Measurements from ENCODE around the gene INPP5F.

INPP5F gene, protein sequence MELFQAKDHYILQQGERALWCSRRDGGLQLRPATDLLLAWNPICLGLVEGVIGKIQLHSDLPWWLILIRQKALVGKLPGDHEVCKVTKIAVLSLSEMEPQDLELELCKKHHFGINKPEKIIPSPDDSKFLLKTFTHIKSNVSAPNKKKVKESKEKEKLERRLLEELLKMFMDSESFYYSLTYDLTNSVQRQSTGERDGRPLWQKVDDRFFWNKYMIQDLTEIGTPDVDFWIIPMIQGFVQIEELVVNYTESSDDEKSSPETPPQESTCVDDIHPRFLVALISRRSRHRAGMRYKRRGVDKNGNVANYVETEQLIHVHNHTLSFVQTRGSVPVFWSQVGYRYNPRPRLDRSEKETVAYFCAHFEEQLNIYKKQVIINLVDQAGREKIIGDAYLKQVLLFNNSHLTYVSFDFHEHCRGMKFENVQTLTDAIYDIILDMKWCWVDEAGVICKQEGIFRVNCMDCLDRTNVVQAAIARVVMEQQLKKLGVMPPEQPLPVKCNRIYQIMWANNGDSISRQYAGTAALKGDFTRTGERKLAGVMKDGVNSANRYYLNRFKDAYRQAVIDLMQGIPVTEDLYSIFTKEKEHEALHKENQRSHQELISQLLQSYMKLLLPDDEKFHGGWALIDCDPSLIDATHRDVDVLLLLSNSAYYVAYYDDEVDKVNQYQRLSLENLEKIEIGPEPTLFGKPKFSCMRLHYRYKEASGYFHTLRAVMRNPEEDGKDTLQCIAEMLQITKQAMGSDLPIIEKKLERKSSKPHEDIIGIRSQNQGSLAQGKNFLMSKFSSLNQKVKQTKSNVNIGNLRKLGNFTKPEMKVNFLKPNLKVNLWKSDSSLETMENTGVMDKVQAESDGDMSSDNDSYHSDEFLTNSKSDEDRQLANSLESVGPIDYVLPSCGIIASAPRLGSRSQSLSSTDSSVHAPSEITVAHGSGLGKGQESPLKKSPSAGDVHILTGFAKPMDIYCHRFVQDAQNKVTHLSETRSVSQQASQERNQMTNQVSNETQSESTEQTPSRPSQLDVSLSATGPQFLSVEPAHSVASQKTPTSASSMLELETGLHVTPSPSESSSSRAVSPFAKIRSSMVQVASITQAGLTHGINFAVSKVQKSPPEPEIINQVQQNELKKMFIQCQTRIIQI

DNA sequence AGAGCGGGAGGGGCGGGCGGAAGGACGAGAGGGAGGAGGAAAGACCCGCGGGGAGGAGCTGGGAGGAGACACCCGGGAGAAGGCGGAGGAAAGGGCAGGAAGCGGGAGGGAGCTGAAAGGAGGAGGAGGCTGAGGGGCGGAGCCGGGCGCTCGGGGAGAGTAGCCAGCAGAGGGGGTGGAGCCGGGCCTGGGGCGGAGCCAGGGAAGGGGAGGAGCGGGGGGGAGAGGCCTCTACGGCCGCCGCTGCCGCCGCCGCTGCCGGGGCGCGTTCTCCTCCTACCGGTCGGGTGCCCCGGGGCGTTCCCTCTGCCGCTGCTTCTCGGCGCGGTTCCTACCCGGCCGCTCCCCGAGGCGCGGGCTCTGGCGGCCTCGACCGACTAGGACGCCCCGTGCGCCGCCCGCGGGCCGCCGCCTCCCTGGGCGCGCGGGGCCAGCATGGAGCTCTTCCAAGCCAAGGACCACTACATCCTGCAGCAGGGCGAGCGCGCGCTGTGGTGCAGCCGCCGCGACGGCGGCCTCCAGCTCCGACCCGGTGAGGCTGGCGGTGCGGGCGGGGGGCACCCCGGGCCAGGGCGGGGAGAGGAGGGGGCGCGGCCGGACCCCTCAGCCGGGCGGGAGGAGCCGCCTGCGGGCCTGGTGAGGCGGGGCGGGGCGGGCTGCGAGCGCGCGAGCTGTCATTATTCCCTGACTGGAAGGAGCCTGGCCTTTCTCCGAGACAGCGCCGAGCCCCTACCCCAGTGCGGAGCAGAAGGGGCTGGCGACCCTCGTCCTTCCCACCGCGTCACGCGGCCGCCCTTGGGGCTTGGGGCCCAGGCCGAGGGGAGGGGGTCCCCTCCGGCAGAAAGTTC, at the start of gene INPP5F:
Gene INPP5F (plus strand): TSS at position 223 of the 848 bp plus-strand sequence. CDS start 213 bp downstream, at position 436.
- DNase-seq = peak; percentile 96 to 98
- Mint-ChIP-seq H3K27ac (peak within 1 kb of the TSS; percentile 89 to 92), H3K4me3 (peak within 1 kb of the TSS; percentile 75 to 92), H3K4me1 (peaks cover 64% of the 10 kb centered on the region), H3K9me3 (peaks cover 4 to 8% of the 10 kb centered on the region in 2 donors), H3K27me3 (no peaks in the 10 kb centered on the region)
- peak; percentile 92 for ATAC-seq

GRCh38 chr10:119677126-119677525, 48.7 kb upstream of the INPP5F start:
- Mint-ChIP-seq H3K4me3 (no peak overlapping the region), H3K4me1 (peaks cover 22% of the 10 kb centered on the region), H3K27ac (no peak overlapping the region), H3K27me3 (no peaks in the 10 kb centered on the region), H3K9me3 (no peaks in the 10 kb centered on the region)
- no peak for DNase-seq
- no peak for ATAC-seq

GRCh38 chr10:119677904-119678755, 47.7 kb upstream of the INPP5F start:
- Mint-ChIP-seq H3K9me3 (no peaks in the 10 kb centered on the region), H3K4me3 (no peak overlapping the region), H3K27me3 (no peaks in the 10 kb centered on the region), H3K4me1 (peaks cover 28% of the 10 kb centered on the region), H3K27ac (no peak overlapping the region)
- no peak for ATAC-seq
- DNase-seq = no peak

DNA sequence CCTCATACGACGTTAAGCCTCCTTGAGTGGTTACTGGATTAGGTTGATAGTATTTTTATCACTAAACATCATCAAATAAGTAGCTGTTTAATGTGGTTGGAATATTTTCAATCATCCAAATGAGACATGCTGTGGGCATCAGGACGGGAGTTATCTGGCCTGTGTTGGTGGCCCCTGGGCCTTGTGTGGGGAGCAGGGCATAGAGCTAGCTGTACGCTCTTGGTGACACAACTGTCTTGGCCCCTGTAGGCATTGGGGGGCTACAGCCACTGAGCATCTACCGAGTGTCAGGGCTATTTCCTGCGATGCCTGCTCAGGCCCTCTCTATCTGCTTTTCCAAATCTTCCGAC, 46.4 kb upstream of the INPP5F start:
- peaks cover 28% of the 10 kb centered on the region for H3K4me1 Mint-ChIP-seq
- H3K9me3 Mint-ChIP-seq = no peaks in the 10 kb centered on the region
- DNase-seq (no peak), ATAC-seq (no peak)
- no peak overlapping the region for H3K4me3 Mint-ChIP-seq
- H3K27me3 Mint-ChIP-seq = no peaks in the 10 kb centered on the region
- no peak overlapping the region for H3K27ac Mint-ChIP-seq

GRCh38 chr10:119680050-119680449, 45.8 kb upstream of the INPP5F start:
- no peaks in the 10 kb centered on the region for H3K27me3 Mint-ChIP-seq
- H3K27ac Mint-ChIP-seq = no peak overlapping the region
- H3K4me1 Mint-ChIP-seq = peaks cover 28% of the 10 kb centered on the region
- no peaks in the 10 kb centered on the region for H3K9me3 Mint-ChIP-seq
- ATAC-seq (no peak), DNase-seq (no peak)
- no peak overlapping the region for H3K4me3 Mint-ChIP-seq

DNA sequence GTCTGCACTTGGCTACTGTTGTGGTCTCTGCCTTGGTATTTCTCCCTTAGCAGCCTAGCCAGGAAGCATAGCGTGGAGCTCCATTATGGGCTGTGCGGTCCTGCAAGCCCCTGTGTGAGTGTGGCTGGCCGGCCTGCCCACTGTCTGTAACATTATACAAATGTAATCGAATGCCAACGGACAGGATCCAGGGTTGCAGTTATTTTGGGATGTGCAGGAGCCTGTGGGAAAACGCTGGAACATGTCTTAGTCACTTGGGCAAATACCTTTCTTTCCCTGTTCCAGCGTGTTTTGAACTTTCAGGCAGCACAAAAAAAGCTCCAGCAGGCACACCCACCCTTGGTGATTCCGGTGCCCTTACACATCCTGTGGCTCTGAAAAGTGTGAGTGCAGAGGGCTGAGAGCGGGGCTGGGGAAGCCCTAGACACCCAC, 45.2 kb upstream of the INPP5F start:
- Mint-ChIP-seq H3K27ac (peak overlapping the region in 1 of 2 donors; percentile 74), H3K4me3 (no peak overlapping the region), H3K9me3 (no peaks in the 10 kb centered on the region), H3K4me1 (peaks cover 28% of the 10 kb centered on the region), H3K27me3 (no peaks in the 10 kb centered on the region)
- no peak for ATAC-seq
- no peak for DNase-seq

DNA sequence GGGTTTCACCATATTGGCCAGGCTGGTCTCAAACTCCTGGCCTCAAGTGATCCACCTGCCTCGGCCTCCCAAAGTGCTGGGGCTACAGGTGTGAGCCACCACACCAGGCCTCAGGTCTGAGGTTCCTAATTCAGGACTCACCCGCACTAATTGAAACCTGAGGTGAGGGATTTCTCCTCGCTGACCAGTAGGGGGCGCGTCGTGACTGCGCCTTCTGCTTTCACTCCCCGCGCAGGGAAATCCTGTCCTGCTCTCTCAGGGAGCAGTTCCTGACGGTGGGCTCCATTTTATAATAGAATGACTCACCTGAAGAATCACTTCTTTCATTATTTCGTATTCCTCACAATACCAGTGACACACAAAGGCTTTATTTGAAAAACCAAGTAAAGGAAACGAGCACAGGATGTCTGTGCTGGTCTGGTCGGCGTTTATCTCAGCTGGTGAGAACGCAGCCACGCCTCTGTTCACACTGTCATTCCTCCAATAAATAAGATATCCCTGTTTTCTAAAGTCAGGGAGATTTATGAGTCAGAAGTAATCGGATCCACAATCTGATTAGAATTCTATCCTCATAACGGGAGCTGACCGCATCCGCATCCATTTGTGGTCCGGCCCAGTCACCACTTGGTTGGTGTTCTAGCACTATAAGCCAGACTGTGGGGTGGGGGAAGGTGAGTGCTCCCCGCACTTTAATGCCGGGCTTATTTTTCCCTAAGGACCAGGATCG, 39.2 kb upstream of the INPP5F start:
- DNase-seq = peak; percentile 77 to 89
- Mint-ChIP-seq H3K27ac (peak overlapping the region; percentile 64 to 72), H3K4me3 (peak overlapping the region; percentile 51 to 67), H3K4me1 (peaks cover 32% of the 10 kb centered on the region), H3K9me3 (no peaks in the 10 kb centered on the region), H3K27me3 (no peaks in the 10 kb centered on the region)
- ATAC-seq = peak; percentile 93

GRCh38 chr10:119687192-119688032, 38.4 kb upstream of the INPP5F start:
- Mint-ChIP-seq H3K4me1 (peaks cover 24% of the 10 kb centered on the region), H3K27me3 (no peaks in the 10 kb centered on the region), H3K9me3 (no peaks in the 10 kb centered on the region), H3K27ac (peak overlapping the region; percentile 64 to 72), H3K4me3 (peak overlapping the region in 1 of 2 donors; percentile 67)
- no peak for DNase-seq
- no peak for ATAC-seq

DNA sequence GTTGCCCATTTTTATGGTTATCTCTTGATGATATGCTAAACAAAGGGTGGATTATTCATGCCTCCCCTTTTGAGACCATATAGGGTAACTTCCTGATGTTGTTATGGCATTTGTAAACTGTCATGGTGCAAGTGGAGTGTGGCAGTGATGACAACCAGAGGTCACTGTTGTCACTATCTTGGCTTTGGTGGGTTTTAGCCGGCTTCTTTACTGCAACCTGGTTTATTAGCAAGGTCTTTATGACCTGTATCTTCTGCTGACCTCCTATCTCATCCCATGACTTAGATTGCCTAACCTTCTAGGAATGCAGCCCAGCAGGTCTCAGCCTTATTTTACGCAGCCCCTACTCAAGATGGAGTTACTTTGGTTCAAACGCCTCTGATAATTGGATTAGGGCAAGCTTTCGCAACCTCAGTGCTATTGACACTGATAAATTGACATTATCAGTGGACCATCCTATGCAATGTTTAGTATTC, 37.8 kb upstream of the INPP5F start:
- ATAC-seq (peak; percentile 31), DNase-seq (no peak)
- no peak overlapping the region for H3K27ac Mint-ChIP-seq
- H3K4me1 Mint-ChIP-seq = peaks cover 20% of the 10 kb centered on the region
- H3K9me3 Mint-ChIP-seq = no peaks in the 10 kb centered on the region
- H3K27me3 Mint-ChIP-seq = no peaks in the 10 kb centered on the region
- H3K4me3 Mint-ChIP-seq = no peak overlapping the region

DNA sequence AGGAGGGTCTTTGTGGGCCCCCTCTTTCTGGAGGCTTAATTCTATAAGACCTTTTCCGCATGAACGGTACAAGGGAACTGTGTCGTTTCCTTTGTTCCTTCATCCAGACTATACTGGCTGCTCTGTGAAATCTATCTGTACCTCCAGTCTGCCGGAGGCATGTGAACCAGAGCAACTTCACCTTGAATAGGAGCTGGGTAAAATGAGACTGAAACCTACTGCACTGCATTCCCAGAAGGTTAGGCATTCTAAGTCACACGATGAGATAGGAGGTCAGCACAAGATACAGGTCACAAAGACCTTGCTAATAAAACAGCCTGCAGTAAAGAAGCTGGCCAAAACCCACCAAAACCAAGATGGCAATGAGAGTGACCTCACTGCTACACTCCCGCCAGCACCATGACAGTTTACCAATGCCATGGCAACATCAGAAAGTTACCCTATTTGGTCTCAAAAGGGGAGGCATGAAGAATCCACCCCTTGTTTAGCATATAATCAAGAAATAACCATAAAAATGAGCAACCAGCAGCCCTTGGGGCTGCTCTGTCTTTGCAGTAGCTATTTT, 36.8 kb upstream of the INPP5F start:
- ATAC-seq (no peak), DNase-seq (no peak)
- Mint-ChIP-seq H3K27ac (no peak overlapping the region), H3K9me3 (no peaks in the 10 kb centered on the region), H3K27me3 (no peaks in the 10 kb centered on the region), H3K4me3 (no peak overlapping the region), H3K4me1 (peaks cover 26% of the 10 kb centered on the region)

DNA sequence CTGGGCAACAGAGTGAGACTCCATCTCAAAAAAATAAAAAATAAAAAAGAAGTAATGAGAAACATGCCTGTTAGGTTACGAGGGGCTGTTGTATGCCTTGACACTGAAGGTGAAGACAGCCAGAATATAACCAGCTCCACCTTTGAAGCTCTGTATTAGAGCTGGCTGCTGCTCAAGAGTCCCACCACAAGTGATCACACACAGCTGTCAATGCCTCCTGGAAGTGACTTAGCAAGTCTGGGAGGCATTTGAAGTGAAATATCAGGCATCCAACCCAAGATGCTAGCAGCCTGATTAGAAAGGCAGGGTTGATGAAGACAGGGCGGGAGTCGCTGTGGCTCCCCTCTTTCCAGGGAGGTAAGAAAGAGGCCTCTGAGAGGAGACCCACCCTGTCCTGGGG, 34.1 kb upstream of the INPP5F start:
- Mint-ChIP-seq H3K4me3 (no peak overlapping the region), H3K9me3 (no peaks in the 10 kb centered on the region), H3K27me3 (no peaks in the 10 kb centered on the region), H3K27ac (no peak overlapping the region), H3K4me1 (peaks cover 20% of the 10 kb centered on the region)
- DNase-seq (no peak), ATAC-seq (no peak)

DNA sequence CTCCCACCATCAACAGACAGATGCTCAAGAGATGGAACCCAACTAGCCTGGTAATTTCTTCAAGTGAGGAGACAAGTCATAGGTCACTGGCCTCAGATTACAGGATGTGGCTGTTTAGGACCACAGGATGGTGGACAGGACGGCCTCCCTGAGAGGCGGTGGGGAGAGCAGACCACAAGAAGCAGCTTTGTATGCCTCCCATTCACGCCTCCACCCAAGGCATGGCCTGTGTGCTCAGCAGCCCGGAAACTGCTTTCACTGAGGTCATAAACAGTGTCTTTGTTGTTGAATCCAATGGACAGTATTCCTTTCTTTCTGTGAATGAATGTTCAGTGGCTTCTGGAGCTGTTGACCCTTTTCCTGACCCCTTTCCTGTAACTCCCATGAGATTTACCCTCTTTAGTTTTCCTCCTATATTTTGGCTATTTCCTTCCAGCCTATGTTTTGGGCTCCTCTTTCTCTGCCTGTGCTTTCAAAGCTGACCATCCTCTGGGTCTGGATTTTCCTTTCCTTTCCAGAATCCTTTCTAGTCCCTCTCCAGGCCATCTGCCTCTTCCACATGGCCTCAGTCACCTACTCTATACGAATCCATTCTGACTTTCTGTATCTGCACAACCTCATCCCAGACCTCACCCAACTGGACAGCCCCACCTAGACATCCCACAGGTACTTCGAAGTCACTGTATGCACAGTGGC, 32.4 kb upstream of the INPP5F start:
- H3K4me3 Mint-ChIP-seq = no peak overlapping the region

More for the DNA sequence above, 32.4 kb upstream of the INPP5F start:
- ATAC-seq (peak; percentile 54), DNase-seq (no peak)
- H3K27ac Mint-ChIP-seq = no peak overlapping the region
- H3K27me3 Mint-ChIP-seq = no peaks in the 10 kb centered on the region
- peaks cover 6% of the 10 kb centered on the region for H3K4me1 Mint-ChIP-seq
- H3K9me3 Mint-ChIP-seq = no peaks in the 10 kb centered on the region

Measured in stimulated activated naive CD8-positive, alpha-beta T cell treated with anti-CD3 and anti-CD28 coated beads, Interleukin-15, amount 100 ng/mL, for 72 hours (primary cell).